ENCODE data around the gene PTPRJ. TPM values are rescaled to one million over a fixed set of nuclear protein-coding genes. Genes with fewer than 3 reads are reported as not detected.

The PTPRJ gene
- polyA plus RNA-seq, 5 donors, result 11.4 to 16.6 (median 13.4) TPM

Other genes starting within 250 kb of the PTPRJ start
- 100 to 1,000 TPM; 157 to 249 (median 220) TPM for gene FNBP4, start 213.2 kb upstream of the PTPRJ start, polyA plus RNA-seq (ENCODE audit: insufficient read depth in 1 of 5, insufficient read length in 5 of 5, low replicate concordance in 1 of 5)
- 10 to 100 TPM; 56.6 to 86.5 (median 79.0) TPM for gene NUP160, start 132.2 kb upstream of the PTPRJ start, polyA plus RNA-seq (ENCODE audit: insufficient read depth in 1 of 5, insufficient read length in 5 of 5, low replicate concordance in 1 of 5)
- gene OR4B1, start 236.3 kb downstream of the PTPRJ start, polyA plus RNA-seq (ENCODE audit: insufficient read depth in 1 of 5, insufficient read length in 5 of 5, low replicate concordance in 1 of 5), result not detected